ENCODE results near the gene NAALADL2. TPM values are rescaled to one million over a fixed set of nuclear protein-coding genes. Genes with fewer than 3 reads are reported as not detected.

The NAALADL2 gene
- total and polyA plus RNA-seq, 2 of the 4 experiments (the other 2 are of a cell fraction) = 3.8 to 19.2 TPM

GRCh38 chr3:175159202-175159601 is 300.1 kb downstream of the NAALADL2 start:
- ChIA-PET CTCF (no interaction called here), POLR2A (ENCODE audit: unreplicated experiment) (no interaction called here)
- Histone ChIP-seq H4K8ac (ENCODE audit: low read depth in 2 of 2, low read length in 2 of 2) (no peak overlapping the region), H3K14ac (replicated peaks; ENCODE audit: low read depth, low read length) (no peak overlapping the region), H3K9ac (ENCODE audit: low read depth, low read length) (no peak overlapping the region), H3K23ac (ENCODE audit: low read depth, low read length) (no peak overlapping the region), H2BK120ac (ENCODE audit: low read depth, low read length) (no peak overlapping the region), H2AK9ac (replicated peaks; ENCODE audit: low read depth, low read length, poor library complexity) (no peak overlapping the region), H3K4ac (ENCODE audit: low read depth, low read length) (no peak overlapping the region), H2AK5ac (ENCODE audit: low read depth, low read length) (no peak overlapping the region), H3K56ac (ENCODE audit: extremely low read depth, insufficient read depth, low read length) (no peak overlapping the region), H3K36me3 (ENCODE audit: control insufficient read depth, insufficient read depth, low read length) (no peaks in the 10 kb centered on the region), H3K79me1 (ENCODE audit: low read depth in 1 of 2, low read length in 2 of 2) (no peaks in the 10 kb centered on the region), H2BK15ac (ENCODE audit: low read depth, low read length) (no peak overlapping the region), H3K27ac (ENCODE audit: insufficient read depth, low read length) (no peak overlapping the region), H3K9me1 (ENCODE audit: insufficient read depth, low read length) (no peaks in the 10 kb centered on the region), H4K20me1 (ENCODE audit: insufficient read depth, low read length) (no peaks in the 10 kb centered on the region), H2BK20ac (ENCODE audit: low read depth, low read length) (no peak overlapping the region), H3K4me3 (ENCODE audit: insufficient read depth, low read depth, low read length) (no peak overlapping the region), H4K91ac (ENCODE audit: insufficient read depth, low read depth, low read length) (no peak overlapping the region), H3K18ac (ENCODE audit: low read depth, low read length) (no peak overlapping the region), H3K9me3 (ENCODE audit: control insufficient read depth, insufficient read depth, low read length) (no peaks in the 10 kb centered on the region), H3K4me2 (ENCODE audit: low read depth, low read length) (no peak overlapping the region), H2BK5ac (ENCODE audit: low read depth, low read length, poor library complexity, severe bottlenecking) (no peak overlapping the region), H3K4me1 (ENCODE audit: control insufficient read depth, insufficient read depth, low read length) (no peaks in the 10 kb centered on the region), H4K5ac (ENCODE audit: low read depth, low read length) (no peak overlapping the region), H2AFZ (replicated peaks; ENCODE audit: low read length, poor library complexity) (no peak overlapping the region), H3K27me3 (ENCODE audit: control insufficient read depth, insufficient read depth, low read length) (no peaks in the 10 kb centered on the region)
- ATAC-seq (ENCODE audit: low read depth) (no peak), DNase-seq (no peak)
- intact Hi-C loops (cut with micrococcal nuclease) (no loop called here), dilution Hi-C loops (cut with HindIII; ENCODE audit: low sequenced_read_pairs, unreplicated experiment) (no loop called here), in situ Hi-C loops (cut with MboI; ENCODE audit: low sequenced_read_pairs) (loop anchor here (25.0 kb wide), 1 partner anchor 1278 kb away; no protein-coding TSS in a partner anchor)
- no TSS peak for BruUV-seq (replicated peaks)
- TF ChIP-seq MAZ (IDR thresholded peaks at IDR 0.05; ENCODE audit: borderline replicate concordance, low read depth, low read length) (no peak), POLR2A (IDR thresholded peaks at IDR 0.05; ENCODE audit: low read depth, low read length) (no peak), CHD1 (IDR thresholded peaks at IDR 0.05; ENCODE audit: low read depth, low read length) (no peak), USF2 (IDR thresholded peaks at IDR 0.05; ENCODE audit: low read depth, low read length) (no peak), RAD21 (IDR thresholded peaks at IDR 0.05; ENCODE audit: low read length) (no peak), NFE2L2 (IDR thresholded peaks at IDR 0.05; ENCODE audit: low read depth, low read length) (no peak), RCOR1 (IDR thresholded peaks at IDR 0.05; ENCODE audit: insufficient replicate concordance, low read length) (no peak), BHLHE40 (IDR thresholded peaks at IDR 0.05; ENCODE audit: low read depth, low read length) (no peak), RFX5 (IDR thresholded peaks at IDR 0.05; ENCODE audit: low read depth, low read length) (no peak), ELK1 (IDR thresholded peaks at IDR 0.05; ENCODE audit: borderline replicate concordance, low read depth, low read length) (no peak), SMC3 (IDR thresholded peaks at IDR 0.05; ENCODE audit: low read depth, low read length) (no peak), CEBPB (IDR thresholded peaks at IDR 0.05; ENCODE audit: low read depth, low read length) (no peak)

Data from IMR-90 (cell line).